Prostate gland (tissue), 2 donors: ENCODE results near the gene TNS3. TPM values are rescaled to one million over a fixed set of nuclear protein-coding genes. Genes with fewer than 3 reads are reported as not detected.
A peak's percentile ranks its signal among the peaks of the same experiment; 100 is the strongest.

Experiments used
- DNase-seq: peaks from one replicate; pipeline ENCODE4 v3.0.0-alpha.2; 2019; ENCODE audit warnings: low spot score
- H3K27ac ChIP-seq, 2 donors: fragments of 200-600 bp; sonication (generic); 2 replicates each; pipeline ENCODE4 v1.5.1; 2017 to 2019
- H3K27me3 ChIP-seq: fragments of 200-600 bp; sonication (generic); replicated peaks from 2 replicates; pipeline ENCODE4 v1.5.1; 2019; ENCODE audit not compliant: insufficient read depth
- H3K36me3 ChIP-seq, 2 donors: fragments of 200-600 bp; sonication (generic); 1 replicate in 1 of 2; 2 replicates in 1 of 2; pipeline versions ENCODE4 v1.5.1 to v1.8.1; 2017 to 2019
- H3K4me1 ChIP-seq: fragments of 200-600 bp; sonication (generic); replicated peaks from 2 replicates; pipeline ENCODE4 v1.5.1; 2019
- H3K4me3 ChIP-seq, 2 donors: fragments of 200-600 bp; sonication (generic); 2 replicates each; pipeline ENCODE4 v1.5.1; 2017 to 2019
- H3K9me3 ChIP-seq: fragments of 200-600 bp; sonication (generic); 2 replicates; pipeline ENCODE4 v1.5.1; 2017
- CTCF ChIP-seq, 4 experiments: fragments of 200-600 bp in 2 of 4; fragments of 450-650 bp in 2 of 4; sonication (generic) in 2 of 4; IDR thresholded peaks; 1 replicate in 3 of 4; 2 replicates in 1 of 4; pipeline ENCODE4 v1.5.1; 2016 to 2019; ENCODE audit warnings: antibody characterized with exemption in 4 of 4, mild to moderate bottlenecking in 2 of 4, moderate library complexity in 2 of 4
- POLR2A ChIP-seq: fragments of 450-650 bp; IDR thresholded peaks from one replicate; pipeline ENCODE4 v1.6.1; 2016; ENCODE audit warnings: antibody characterized with exemption, mild to moderate bottlenecking
- POLR2AphosphoS5 ChIP-seq: sonication (generic); formaldehyde crosslinking; IDR thresholded peaks from one replicate; pipeline ENCODE4 v1.6.1; 2017; ENCODE audit warnings: antibody characterized with exemption
- WGBS: methylation state at CpG from one replicate; pipeline ENCODE4 v1.1.5; 2018; 5-methylcytosine and 5-hydroxymethylcytosine counted together
- intact Hi-C: fragments of 100-400 bp; cut with DNase I; formaldehyde crosslinking; loops from one replicate; pipeline ENCODE4 v1.14.2; 2022
- total RNA-seq, 2 donors: library from RNA; depleted of rRNA; stranded (reverse); fragments of >200 nt; gene quantifications; one replicate each; pipeline ENCODE4 v1.1.0, GENCODE V29; 2016

Gene TNS3
- total RNA-seq, 2 donors from 2014 or later = 19.5 to 95.8 TPM

- peak; percentile 21 for DNase-seq
- H3K4me3 ChIP-seq = no peak overlapping the region
- 48% methylated on average over 4 of the region's 4 CpGs for WGBS
- H3K9me3 ChIP-seq = no peaks in the 10 kb centered on the region
- intact Hi-C loops = no loop called here
- no peak overlapping the region for H3K27ac ChIP-seq
- TF ChIP-seq CTCF (IDR thresholded peaks at IDR 0.05) = no peak
- H3K36me3 ChIP-seq = no peaks in the 10 kb centered on the region
- no peaks in the 10 kb centered on the region for H3K4me1 ChIP-seq
- no peaks in the 10 kb centered on the region for H3K27me3 ChIP-seq
Measured at GRCh38 chr7:47361746-47362215, 220.1 kb downstream of the TNS3 start.

DNA sequence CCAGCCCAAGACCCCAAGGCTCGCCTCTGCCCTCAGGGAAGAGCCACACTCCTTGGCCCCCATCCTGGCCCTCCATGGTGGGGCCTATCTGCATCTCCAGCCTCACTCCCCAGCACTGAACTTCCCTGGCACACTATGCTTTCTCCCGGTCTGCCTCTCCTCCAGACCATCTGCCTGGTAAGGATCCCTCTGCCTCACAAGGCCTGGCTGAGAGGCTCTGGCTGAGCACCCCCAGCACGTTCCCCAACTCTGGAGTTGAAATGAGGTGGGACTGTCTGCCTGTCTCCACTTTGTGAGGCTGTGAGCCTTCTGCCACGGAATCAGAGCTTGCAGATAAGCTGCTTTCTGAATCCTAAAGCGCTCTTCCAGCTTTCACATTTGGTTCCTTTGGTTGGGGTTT, 220.7 kb downstream of the TNS3 start:
- WGBS = 85% methylated on average over 5 of the region's 5 CpGs
- no peaks in the 10 kb centered on the region for H3K27me3 ChIP-seq
- H3K27ac ChIP-seq = no peak overlapping the region
- no peaks in the 10 kb centered on the region for H3K4me1 ChIP-seq
- H3K9me3 ChIP-seq = no peaks in the 10 kb centered on the region
- intact Hi-C loops = no loop called here
- no peak overlapping the region for H3K4me3 ChIP-seq
- H3K36me3 ChIP-seq = no peaks in the 10 kb centered on the region
- DNase-seq = no peak
- TF ChIP-seq POLR2AphosphoS5 (no peak), POLR2A (no peak), CTCF (IDR thresholded peaks at IDR 0.05) (no peak)

GRCh38 chr7:47360301-47360900, 221.5 kb downstream of the TNS3 start:
- intact Hi-C loops = no loop called here

DNA sequence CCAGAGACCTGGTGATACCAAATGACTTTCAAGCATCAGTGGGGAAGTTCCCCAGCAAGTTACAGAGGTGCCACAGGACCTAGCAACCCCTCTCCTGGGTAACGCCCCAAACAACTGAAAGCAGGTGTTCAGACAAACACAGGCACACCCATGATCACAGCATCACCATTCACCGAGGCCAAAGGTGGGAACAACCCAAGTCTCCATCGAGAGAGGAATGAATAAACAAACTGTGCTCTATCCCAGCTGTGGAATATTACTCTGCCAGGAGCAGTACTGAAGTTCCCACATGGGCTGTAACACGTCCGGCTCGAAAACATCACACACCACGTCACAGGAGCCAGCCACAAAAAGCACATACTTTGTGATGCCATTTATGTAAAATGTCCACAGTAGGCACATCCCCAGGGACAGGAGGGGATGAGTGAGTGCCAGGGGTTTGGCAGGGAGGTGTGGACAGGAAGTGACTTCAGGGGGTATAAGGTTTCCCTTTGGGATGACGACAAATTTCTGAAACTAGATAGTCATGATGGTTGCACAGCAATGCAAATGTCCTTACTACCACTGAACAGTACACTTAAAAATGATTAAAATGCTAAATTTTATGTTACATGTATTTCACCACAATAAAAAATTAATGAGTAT, 222.8 kb downstream of the TNS3 start:
- no peak for DNase-seq
- intact Hi-C loops = no loop called here
- no peak for TF ChIP-seq CTCF (IDR thresholded peaks at IDR 0.05)
- TF ChIP-seq POLR2AphosphoS5 = no peak
- no peaks in the 10 kb centered on the region for H3K27me3 ChIP-seq
- H3K9me3 ChIP-seq = no peaks in the 10 kb centered on the region
- H3K27ac ChIP-seq = no peak overlapping the region
- H3K4me3 ChIP-seq = no peak overlapping the region
- no peaks in the 10 kb centered on the region for H3K36me3 ChIP-seq
- H3K4me1 ChIP-seq = no peaks in the 10 kb centered on the region
- 95% methylated on average over 8 of the region's 8 CpGs for WGBS

More at GRCh38 chr7:47360301-47360900, 221.5 kb downstream of the TNS3 start:
- Histone ChIP-seq H3K27me3 (no peaks in the 10 kb centered on the region), H3K27ac (no peak overlapping the region), H3K9me3 (no peaks in the 10 kb centered on the region), H3K4me3 (no peak overlapping the region), H3K36me3 (no peaks in the 10 kb centered on the region), H3K4me1 (no peaks in the 10 kb centered on the region)
- no peak for DNase-seq
- WGBS = 98% methylated on average over 11 of the region's 11 CpGs
- TF ChIP-seq POLR2A = no peak
- TF ChIP-seq POLR2AphosphoS5 = no peak
- TF ChIP-seq CTCF (IDR thresholded peaks at IDR 0.05) = no peak

GRCh38 chr7:47358357-47358756, 223.6 kb downstream of the TNS3 start:
- Histone ChIP-seq H3K27me3 (no peaks in the 10 kb centered on the region), H3K4me1 (no peaks in the 10 kb centered on the region), H3K27ac (no peak overlapping the region), H3K4me3 (no peak overlapping the region), H3K9me3 (no peaks in the 10 kb centered on the region), H3K36me3 (no peaks in the 10 kb centered on the region)
- DNase-seq = no peak
- TF ChIP-seq POLR2A = no peak
- WGBS = 95% methylated on average over 12 of the region's 14 CpGs
- intact Hi-C loops = no loop called here
